HG03460 (cell line): ENCODE data around the gene USP17L20.
"Not testable (repeated sequence)": the region's sequence is repeated elsewhere in the genome, so short reads cannot be mapped to it uniquely, and the experiment has no call there.

Experiments
- ATAC-seq: cut with Tn5 transposase; IDR thresholded peaks from one replicate; pipeline ENCODE4 v1.9.1; 2021; ENCODE audit not compliant: unreplicated experiment

The USP17L20 gene

GRCh38 chr4:9257824-9258223, at the start of gene USP17L20:
Gene USP17L20, plus strand, starts transcription at chr4:9258124. Its CDS starts 0 bp downstream, at chr4:9258124.
- not testable (repeated sequence) for ATAC-seq

GRCh38 chr4:9210357-9210756, 47.6 kb upstream of the USP17L20 start, which contains the start of gene USP17L10:
Gene USP17L10, plus strand, starts transcription at chr4:9210657. Its CDS starts 0 bp downstream, at chr4:9210657.
- not testable (repeated sequence) for ATAC-seq

- not testable (repeated sequence) for ATAC-seq
Observed at GRCh38 chr4:9214701-9215100, 43.2 kb upstream of the USP17L20 start.

- ATAC-seq = not testable (repeated sequence)
Observed at GRCh38 chr4:9215105-9215504, 42.8 kb upstream of the USP17L20 start, which contains the start of gene USP17L11. Gene USP17L11, plus strand, starts transcription at chr4:9215405. Its CDS starts 0 bp downstream, at chr4:9215405.

- ATAC-seq = not testable (repeated sequence)
Observed at GRCh38 chr4:9219852-9220251, 38.1 kb upstream of the USP17L20 start, which contains the start of gene USP17L12. Gene USP17L12, plus strand, starts transcription at chr4:9220152. Its CDS starts 0 bp downstream, at chr4:9220152.

GRCh38 chr4:9224596-9224995, 33.3 kb upstream of the USP17L20 start, which contains the start of gene USP17L13:
Gene USP17L13, plus strand, starts transcription at chr4:9224896. Its CDS starts 0 bp downstream, at chr4:9224896.
- ATAC-seq = not testable (repeated sequence)

GRCh38 chr4:9230249-9230648, 27.7 kb upstream of the USP17L20 start:
- not testable (repeated sequence) for ATAC-seq

GRCh38 chr4:9234085-9234484, 23.8 kb upstream of the USP17L20 start, which contains the start of gene USP17L15:
Gene USP17L15, plus strand, starts transcription at chr4:9234385. Its CDS starts 0 bp downstream, at chr4:9234385.
- not testable (repeated sequence) for ATAC-seq

- ATAC-seq = not testable (repeated sequence)
Observed at GRCh38 chr4:9238461-9238860, 19.5 kb upstream of the USP17L20 start.

GRCh38 chr4:9243579-9243978, 14.3 kb upstream of the USP17L20 start, which contains the start of gene USP17L17:
Gene USP17L17, plus strand, starts transcription at chr4:9243879. Its CDS starts 0 bp downstream, at chr4:9243879.
- ATAC-seq = not testable (repeated sequence)

GRCh38 chr4:9247953-9248680, 9.8 kb upstream of the USP17L20 start, which contains the start of gene USP17L18:
Gene USP17L18, plus strand, starts transcription at chr4:9248630. Its CDS starts 0 bp downstream, at chr4:9248630.
- not testable (repeated sequence) for ATAC-seq

- ATAC-seq = not testable (repeated sequence)
Observed at GRCh38 chr4:9253078-9253477, 4.8 kb upstream of the USP17L20 start, which contains the start of gene USP17L19. Gene USP17L19, plus strand, starts transcription at chr4:9253378. Its CDS starts 0 bp downstream, at chr4:9253378.

- ATAC-seq = not testable (repeated sequence)
Observed at GRCh38 chr4:9262572-9262971, 4.6 kb downstream of the USP17L20 start, which contains the start of gene USP17L21. Gene USP17L21, plus strand, starts transcription at chr4:9262872. Its CDS starts 0 bp downstream, at chr4:9262872.

- not testable (repeated sequence) for ATAC-seq
Observed at GRCh38 chr4:9267319-9267718, 9.4 kb downstream of the USP17L20 start, which contains the start of gene USP17L22. Gene USP17L22, plus strand, starts transcription at chr4:9267619. Its CDS starts 0 bp downstream, at chr4:9267619.

GRCh38 chr4:9271719-9272118, 13.8 kb downstream of the USP17L20 start:
- ATAC-seq = not testable (repeated sequence)
